WERI-Rb-1 (cell line): Measurements from ENCODE around the gene SPTBN5.

Source experiments
- DNase-seq: peaks from one replicate; pipeline ENCODE4 v3.0.0-alpha.2; 2020
- H3K27ac ChIP-seq: fragments of 250-450 bp; sonication (Bioruptor Pico); 2 replicates; pipeline ENCODE4 v1.5.1; 2020; ENCODE audit warnings: mild to moderate bottlenecking, moderate library complexity
- H3K27me3 ChIP-seq: fragments of 250-450 bp; sonication (Bioruptor Pico); 2 replicates; pipeline ENCODE4 v1.5.1; 2021; ENCODE audit warnings: mild to moderate bottlenecking, low read depth, moderate library complexity; ENCODE audit not compliant: insufficient read depth, severe bottlenecking
- H3K36me3 ChIP-seq: fragments of 250-450 bp; sonication (Bioruptor Pico); 2 replicates; pipeline ENCODE4 v1.5.1; 2020; ENCODE audit warnings: mild to moderate bottlenecking, moderate library complexity
- H3K4me3 ChIP-seq: 2 replicates; pipeline ENCODE4 v1.5.1; 2011; ENCODE audit warnings: low read depth, mild to moderate bottlenecking, control low read depth, low read length
- H3K9me3 ChIP-seq: fragments of 250-450 bp; sonication (Bioruptor Pico); 2 replicates; pipeline ENCODE4 v1.5.1; 2021; ENCODE audit warnings: mild to moderate bottlenecking, moderate library complexity; ENCODE audit not compliant: severe bottlenecking
- CTCF ChIP-seq: IDR thresholded peaks from 2 replicates; pipeline ENCODE4 v1.5.1; 2011; ENCODE audit warnings: low read depth, mild to moderate bottlenecking, control low read depth, inconsistent platforms, low read length

SPTBN5 gene

GRCh38 chr15:41899854-41900442 lies 6.1 kb upstream of the SPTBN5 start:
- Histone ChIP-seq H3K9me3 (no peaks in the 10 kb centered on the region), H3K4me3 (no peak overlapping the region), H3K27me3 (no peaks in the 10 kb centered on the region), H3K36me3 (peaks cover 5% of the 10 kb centered on the region; the same call in 1 of the 2 replicates), H3K27ac (peak overlapping the region; percentile 75)
- peak; percentile 68 for DNase-seq
- no peak for TF ChIP-seq CTCF

GRCh38 chr15:41897363-41897799 lies 3.5 kb upstream of the SPTBN5 start:
- no peak for DNase-seq
- no peak overlapping the region for H3K27ac ChIP-seq
- TF ChIP-seq CTCF: no peak
- no peaks in the 10 kb centered on the region for H3K27me3 ChIP-seq
- peaks cover 5% of the 10 kb centered on the region; the same call in 1 of the 2 replicates for H3K36me3 ChIP-seq
- H3K4me3 ChIP-seq: no peak overlapping the region
- no peaks in the 10 kb centered on the region for H3K9me3 ChIP-seq

- Histone ChIP-seq H3K9me3 (no peaks in the 10 kb centered on the region), H3K27ac (no peak overlapping the region), H3K4me3 (no peak overlapping the region), H3K36me3 (peaks cover 5% of the 10 kb centered on the region; the same call in 1 of the 2 replicates), H3K27me3 (no peaks in the 10 kb centered on the region)
- DNase-seq: no peak
- no peak for TF ChIP-seq CTCF
Measured at GRCh38 chr15:41896566-41896965, 2.7 kb upstream of the SPTBN5 start.

GRCh38 chr15:41895957-41896356 lies 2.1 kb upstream of the SPTBN5 start:
- no peak for TF ChIP-seq CTCF
- Histone ChIP-seq H3K9me3 (no peaks in the 10 kb centered on the region), H3K4me3 (no peak overlapping the region), H3K27ac (no peak overlapping the region), H3K27me3 (no peaks in the 10 kb centered on the region), H3K36me3 (peaks cover 5% of the 10 kb centered on the region; the same call in 1 of the 2 replicates)
- no peak for DNase-seq

GRCh38 chr15:41895491-41895890 lies 1.6 kb upstream of the SPTBN5 start:
- H3K27ac ChIP-seq: no peak overlapping the region
- H3K27me3 ChIP-seq: no peaks in the 10 kb centered on the region
- no peak for TF ChIP-seq CTCF
- H3K9me3 ChIP-seq: no peaks in the 10 kb centered on the region
- peaks cover under 1% of the 10 kb centered on the region; the same call in 1 of the 2 replicates for H3K36me3 ChIP-seq
- no peak overlapping the region for H3K4me3 ChIP-seq
- DNase-seq: no peak
